Measurements from ENCODE around the gene SV2B.

DNA sequence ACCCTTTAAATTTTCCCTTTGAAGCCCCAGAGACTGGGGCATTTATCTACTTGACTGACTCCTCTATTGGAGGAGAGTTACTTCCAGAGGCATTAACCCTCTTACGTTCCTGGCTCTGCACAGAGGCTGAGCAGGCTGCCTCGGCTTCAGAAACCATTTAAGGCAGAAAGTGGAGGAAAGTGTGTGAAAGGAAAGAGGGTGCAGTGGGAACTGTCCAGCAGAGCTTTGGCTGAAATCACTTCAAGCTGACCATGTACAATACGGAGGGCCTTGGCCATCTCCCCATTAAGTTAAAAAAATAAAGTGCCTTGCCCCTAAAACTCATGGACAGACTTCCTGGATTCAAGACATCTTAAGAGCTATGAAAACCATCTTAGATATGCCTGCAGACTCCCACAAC, 238.7 kb downstream of the SV2B start:
- TF ChIP-seq CTCF (IDR thresholded peaks at IDR 0.05; ENCODE audit: insufficient read depth, low read length) (no peak), POLR2AphosphoS5 (IDR thresholded peaks at IDR 0.05; ENCODE audit: low read depth) (no peak), GABPA (IDR thresholded peaks at IDR 0.05; ENCODE audit: low read depth) (no peak), SPI1 (IDR thresholded peaks at IDR 0.05; ENCODE audit: borderline replicate concordance, low read depth) (no peak)
- TF ChIP-seq, protein P1, sequence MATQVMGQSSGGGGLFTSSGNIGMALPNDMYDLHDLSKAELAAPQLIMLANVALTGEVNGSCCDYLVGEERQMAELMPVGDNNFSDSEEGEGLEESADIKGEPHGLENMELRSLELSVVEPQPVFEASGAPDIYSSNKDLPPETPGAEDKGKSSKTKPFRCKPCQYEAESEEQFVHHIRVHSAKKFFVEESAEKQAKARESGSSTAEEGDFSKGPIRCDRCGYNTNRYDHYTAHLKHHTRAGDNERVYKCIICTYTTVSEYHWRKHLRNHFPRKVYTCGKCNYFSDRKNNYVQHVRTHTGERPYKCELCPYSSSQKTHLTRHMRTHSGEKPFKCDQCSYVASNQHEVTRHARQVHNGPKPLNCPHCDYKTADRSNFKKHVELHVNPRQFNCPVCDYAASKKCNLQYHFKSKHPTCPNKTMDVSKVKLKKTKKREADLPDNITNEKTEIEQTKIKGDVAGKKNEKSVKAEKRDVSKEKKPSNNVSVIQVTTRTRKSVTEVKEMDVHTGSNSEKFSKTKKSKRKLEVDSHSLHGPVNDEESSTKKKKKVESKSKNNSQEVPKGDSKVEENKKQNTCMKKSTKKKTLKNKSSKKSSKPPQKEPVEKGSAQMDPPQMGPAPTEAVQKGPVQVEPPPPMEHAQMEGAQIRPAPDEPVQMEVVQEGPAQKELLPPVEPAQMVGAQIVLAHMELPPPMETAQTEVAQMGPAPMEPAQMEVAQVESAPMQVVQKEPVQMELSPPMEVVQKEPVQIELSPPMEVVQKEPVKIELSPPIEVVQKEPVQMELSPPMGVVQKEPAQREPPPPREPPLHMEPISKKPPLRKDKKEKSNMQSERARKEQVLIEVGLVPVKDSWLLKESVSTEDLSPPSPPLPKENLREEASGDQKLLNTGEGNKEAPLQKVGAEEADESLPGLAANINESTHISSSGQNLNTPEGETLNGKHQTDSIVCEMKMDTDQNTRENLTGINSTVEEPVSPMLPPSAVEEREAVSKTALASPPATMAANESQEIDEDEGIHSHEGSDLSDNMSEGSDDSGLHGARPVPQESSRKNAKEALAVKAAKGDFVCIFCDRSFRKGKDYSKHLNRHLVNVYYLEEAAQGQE (IDR thresholded peaks at IDR 0.05; ENCODE audit: insufficient replicate concordance, low read depth): peak; percentile 98

Data from HL-60 (cell line).